AG04449 (cell line): ENCODE measurements around the gene RPL21.
"Not testable (repeated sequence)": the region's sequence is repeated elsewhere in the genome, so short reads cannot be mapped to it uniquely, and the experiment has no call there.

Experiments used
- CTCF ChIA-PET: fragments of 350-600 bp; formaldehyde crosslinking; extraction: SDS; loops from one replicate; lab custom pipeline; 2021; ENCODE audit warnings: antibody characterized with exemption; lab: Yijun Ruan, JAX
- POLR2A ChIA-PET: fragments of 400-600, 350-600 bp; formaldehyde crosslinking; extraction: SDS; loops from one replicate; lab custom pipeline; 2020; ENCODE audit warnings: antibody characterized with exemption, inconsistent platforms; lab: Yijun Ruan, JAX
- DNase-seq: peaks from one replicate; pipeline ENCODE4 v3.0.0-alpha.2; 2010; ENCODE audit warnings: low read depth, low spot score
- H3K4me3 ChIP-seq: 2 replicates; pipeline ENCODE4 v1.5.1; 2011; ENCODE audit warnings: low read depth, mild to moderate bottlenecking, control low read depth, low read length
- TF ChIP-seq, protein P1 (sequence below): IDR thresholded peaks from one replicate; pipeline ENCODE4 v1.5.1; 2011; ENCODE audit warnings: mild to moderate bottlenecking, moderate library complexity, low read length, control low read depth, inconsistent platforms; ENCODE audit not compliant: insufficient read depth; ENCODE audit errors: missing control alignments

RPL21 gene

DNA sequence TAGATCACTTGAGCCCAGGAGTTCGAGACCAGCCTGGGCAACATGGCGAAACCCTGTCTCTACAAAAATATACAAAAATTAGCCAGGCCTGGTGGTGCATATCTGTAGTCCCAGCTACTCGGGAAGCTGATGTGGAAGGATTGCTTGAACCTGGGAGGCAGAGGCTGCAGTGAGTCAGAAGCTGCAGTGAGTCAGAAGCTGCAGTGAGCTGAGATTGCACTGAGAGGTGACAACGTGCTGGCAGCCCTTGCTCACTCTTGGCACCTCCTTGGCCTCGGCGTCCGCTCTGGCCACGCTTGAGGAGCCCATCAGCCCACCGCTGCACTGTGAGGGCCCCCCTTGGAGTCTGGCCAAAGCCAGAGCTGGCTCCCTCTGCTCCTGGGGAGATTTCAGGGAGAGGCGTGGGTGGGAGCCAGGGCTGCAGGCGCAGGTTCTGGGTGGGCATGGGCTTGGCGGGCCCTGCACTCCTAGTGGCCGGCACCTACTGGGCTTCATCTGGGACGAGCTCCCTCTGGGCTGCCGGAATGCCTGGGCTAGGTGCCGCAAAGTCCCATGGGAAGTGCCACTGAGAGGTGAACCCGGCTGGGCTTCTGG lies 39.5 kb upstream of the RPL21 start:
- no peak overlapping the region for H3K4me3 ChIP-seq
- ChIA-PET POLR2A (interaction anchor here (1.1 kb wide), 1 partner anchor 39 kb away, joined by 5 read pairs; the partner anchor contains the start of gene RPL21), CTCF (interaction anchor here (1.1 kb wide), 1 partner anchor 226 kb away, joined by 4 read pairs; no protein-coding TSS in a partner anchor)
- TF ChIP-seq, protein P1, sequence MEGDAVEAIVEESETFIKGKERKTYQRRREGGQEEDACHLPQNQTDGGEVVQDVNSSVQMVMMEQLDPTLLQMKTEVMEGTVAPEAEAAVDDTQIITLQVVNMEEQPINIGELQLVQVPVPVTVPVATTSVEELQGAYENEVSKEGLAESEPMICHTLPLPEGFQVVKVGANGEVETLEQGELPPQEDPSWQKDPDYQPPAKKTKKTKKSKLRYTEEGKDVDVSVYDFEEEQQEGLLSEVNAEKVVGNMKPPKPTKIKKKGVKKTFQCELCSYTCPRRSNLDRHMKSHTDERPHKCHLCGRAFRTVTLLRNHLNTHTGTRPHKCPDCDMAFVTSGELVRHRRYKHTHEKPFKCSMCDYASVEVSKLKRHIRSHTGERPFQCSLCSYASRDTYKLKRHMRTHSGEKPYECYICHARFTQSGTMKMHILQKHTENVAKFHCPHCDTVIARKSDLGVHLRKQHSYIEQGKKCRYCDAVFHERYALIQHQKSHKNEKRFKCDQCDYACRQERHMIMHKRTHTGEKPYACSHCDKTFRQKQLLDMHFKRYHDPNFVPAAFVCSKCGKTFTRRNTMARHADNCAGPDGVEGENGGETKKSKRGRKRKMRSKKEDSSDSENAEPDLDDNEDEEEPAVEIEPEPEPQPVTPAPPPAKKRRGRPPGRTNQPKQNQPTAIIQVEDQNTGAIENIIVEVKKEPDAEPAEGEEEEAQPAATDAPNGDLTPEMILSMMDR: no peak
- DNase-seq: peak; percentile 31

DNA sequence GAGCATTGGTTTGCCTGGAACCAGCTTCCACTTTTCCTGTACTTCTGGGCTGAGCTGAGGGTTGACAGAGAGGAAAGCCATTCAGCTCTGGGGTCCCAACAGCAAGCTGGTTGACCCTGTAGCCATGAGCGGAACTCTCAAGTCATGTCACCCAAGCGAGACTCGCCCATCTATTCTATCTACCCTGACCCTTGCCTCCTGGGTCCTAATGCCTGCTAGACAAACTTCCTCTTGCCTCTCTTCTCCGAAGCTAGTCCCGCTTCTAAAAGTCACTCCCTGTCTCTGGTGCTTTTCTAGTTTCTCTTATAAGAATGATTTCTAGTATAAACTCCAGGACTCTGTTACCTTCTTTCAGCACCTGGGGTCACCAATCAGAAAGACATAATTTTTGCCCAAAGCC lies 38.0 kb upstream of the RPL21 start:
- H3K4me3 ChIP-seq, CTCF ChIA-PET, POLR2A ChIA-PET, DNase-seq: not testable (repeated sequence)

DNA sequence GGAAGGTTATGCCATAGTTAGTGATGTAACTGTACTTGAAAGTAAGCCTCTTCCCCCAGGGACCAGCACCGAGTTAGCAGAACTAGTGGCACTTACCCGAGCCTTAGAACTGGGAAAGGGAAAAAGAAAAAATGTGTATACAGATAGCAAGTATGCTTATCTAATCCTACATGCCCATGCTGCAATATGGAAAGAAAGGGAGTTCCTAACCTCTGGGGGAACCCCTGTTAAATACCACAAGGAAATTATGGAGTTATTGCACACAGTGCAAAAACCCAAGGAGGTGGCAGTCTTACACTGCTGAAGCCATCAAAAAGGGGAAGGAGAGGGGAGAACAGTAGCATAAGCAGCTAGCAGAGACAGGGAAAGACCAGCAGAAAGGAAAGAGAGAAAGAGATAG lies 33.6 kb upstream of the RPL21 start:
- CTCF ChIA-PET, POLR2A ChIA-PET, DNase-seq: not testable (repeated sequence)

DNA sequence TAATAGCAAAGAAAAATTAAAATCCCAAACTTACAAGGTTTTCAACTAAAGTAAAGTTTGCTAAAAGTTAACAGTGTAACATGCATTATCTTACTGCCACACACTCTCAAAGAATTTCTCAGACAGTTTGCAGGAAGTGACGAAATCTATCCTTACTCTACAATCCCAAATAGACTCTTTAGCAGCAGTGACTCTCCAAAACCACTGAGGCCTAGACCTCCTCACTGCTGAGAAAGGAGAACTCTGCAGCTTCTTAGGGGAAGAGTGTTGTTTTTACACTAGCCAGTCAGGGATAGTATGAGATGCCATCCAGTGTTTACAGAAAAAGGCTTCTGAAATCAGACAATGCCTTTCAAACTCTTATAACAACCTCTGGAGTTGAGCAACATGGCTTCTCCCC lies 32.5 kb upstream of the RPL21 start:
- DNase-seq, CTCF ChIA-PET, POLR2A ChIA-PET, H3K4me3 ChIP-seq: not testable (repeated sequence)

More for the DNA sequence above, 33.6 kb upstream of the RPL21 start:
- not testable (repeated sequence) for H3K4me3 ChIP-seq

DNA sequence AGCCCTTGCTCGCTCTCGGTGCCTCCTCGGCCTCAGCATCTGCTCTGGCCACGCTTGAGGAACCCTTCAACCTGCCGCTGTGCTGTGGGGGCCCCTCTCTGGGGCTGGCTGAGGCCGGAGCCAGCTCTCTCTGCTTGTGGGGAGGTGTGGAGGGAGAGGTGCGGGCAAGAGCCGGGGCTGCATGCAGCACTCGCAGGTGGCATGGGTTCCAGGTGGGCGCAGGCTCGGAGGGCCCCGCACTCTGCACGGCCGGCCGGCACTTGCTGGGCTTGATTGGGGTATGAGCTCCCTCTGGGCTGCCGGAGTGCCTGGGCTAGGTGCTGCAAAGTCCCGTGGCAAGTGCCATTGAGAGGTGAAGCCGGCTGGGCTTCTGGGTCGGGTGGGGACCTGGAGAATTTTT lies 31.7 kb upstream of the RPL21 start:
- H3K4me3 ChIP-seq: no peak overlapping the region
- POLR2A ChIA-PET: no interaction called here
- TF ChIP-seq, protein P1: no peak
- no peak for DNase-seq
- CTCF ChIA-PET: no interaction called here

DNA sequence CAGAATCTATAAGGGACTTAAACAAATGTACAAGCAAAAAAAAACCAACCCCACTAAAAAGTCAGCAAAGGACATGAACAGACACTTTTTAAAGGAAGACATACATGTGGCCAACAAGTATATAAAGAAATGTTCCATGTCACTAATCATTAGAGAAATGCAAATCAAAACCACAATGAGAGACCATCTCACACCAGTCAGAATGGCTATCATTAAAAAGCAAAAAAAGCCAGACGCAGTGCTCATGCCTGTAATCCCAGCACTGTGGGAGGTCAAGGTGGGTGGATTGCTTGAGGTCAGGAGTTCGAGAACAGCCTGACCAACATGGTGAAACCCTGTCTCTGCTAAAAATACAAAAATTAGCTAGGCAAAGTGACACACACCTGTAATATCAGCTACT lies 29.3 kb upstream of the RPL21 start:
- H3K4me3 ChIP-seq, DNase-seq, CTCF ChIA-PET, POLR2A ChIA-PET: not testable (repeated sequence)

DNA sequence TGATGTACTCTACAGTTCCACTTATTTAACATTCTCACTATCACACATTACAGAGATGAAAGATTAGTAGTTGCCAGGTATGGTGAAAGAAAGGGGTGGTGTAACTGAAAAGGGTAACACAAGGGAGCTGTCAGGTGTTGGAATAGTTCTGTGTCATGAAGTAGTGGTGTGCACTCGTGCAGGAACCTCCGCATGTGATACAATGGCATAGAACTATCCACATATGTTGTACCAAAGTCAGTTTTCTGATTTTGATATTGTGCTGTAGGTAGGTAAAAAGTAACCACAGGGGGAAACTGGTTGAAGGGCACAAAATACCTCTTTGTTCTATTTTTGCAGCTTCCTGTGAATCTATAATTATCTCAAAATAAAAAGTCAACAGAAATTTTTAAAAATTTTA lies 24.4 kb upstream of the RPL21 start:
- H3K4me3 ChIP-seq: no peak overlapping the region
- TF ChIP-seq, protein P1: no peak
- CTCF ChIA-PET: interaction anchor here (1.2 kb wide), 1 partner anchor 296 kb away, joined by 3 read pairs; no protein-coding TSS in a partner anchor
- DNase-seq: no peak
- POLR2A ChIA-PET: no interaction called here

DNA sequence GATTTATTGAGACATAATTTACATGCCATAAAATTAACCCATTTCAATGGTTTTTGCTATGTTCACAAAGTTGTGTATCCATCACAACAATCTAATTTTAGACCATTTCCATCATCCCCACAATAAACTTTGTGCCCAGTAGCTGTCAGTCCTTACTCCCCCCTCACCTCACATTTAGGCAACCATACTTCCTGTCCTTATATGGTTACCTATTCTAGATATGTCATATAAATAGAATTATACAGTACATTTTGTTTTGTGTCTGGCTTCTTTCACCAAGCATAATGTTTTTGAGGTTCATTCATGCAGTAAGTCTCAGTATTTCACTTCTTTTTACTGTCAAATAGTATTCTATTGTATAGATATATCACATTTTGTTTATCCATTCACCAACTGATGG lies 23.2 kb upstream of the RPL21 start:
- no peak overlapping the region for H3K4me3 ChIP-seq
- TF ChIP-seq, protein P1: no peak
- CTCF ChIA-PET: no interaction called here
- no peak for DNase-seq
- POLR2A ChIA-PET: no interaction called here
